Adrenal gland (tissue), 5 donors: ENCODE measurements around the gene ARL4A.

Source experiments
- CTCF ChIP-seq, 6 experiments: fragments of 450-650 bp in 4 of 6; fragments of 200-600 bp in 2 of 6; sonication (generic) in 1 of 6; IDR thresholded peaks; 1 replicate in 5 of 6; 2 replicates in 1 of 6; pipeline versions ENCODE4 v1.5.1 to v1.8.0; 2016 to 2021; ENCODE audit warnings: antibody characterized with exemption in 6 of 6, mild to moderate bottlenecking in 2 of 6, moderate library complexity in 1 of 6
- POLR2A ChIP-seq, 2 donors: fragments of 450-650 bp; IDR thresholded peaks; one replicate each; pipeline ENCODE4 v1.6.1; 2017; ENCODE audit warnings: antibody characterized with exemption in 2 of 2, mild to moderate bottlenecking in 2 of 2, moderate library complexity in 1 of 2
- donor health status: DM: no; HTN: no; CAD: no.

GRCh38 chr7:12694817-12695216 lies 7.4 kb downstream of the ARL4A start:
- no peak for TF ChIP-seq CTCF (IDR thresholded peaks at IDR 0.05)
- TF ChIP-seq POLR2A (IDR thresholded peaks at IDR 0.05), result no peak
